ENCODE measurements around the gene MRPS18A. TPM values are rescaled to one million over a fixed set of nuclear protein-coding genes. Genes with fewer than 3 reads are reported as not detected.
"Not testable (repeated sequence)": the region's sequence is repeated elsewhere in the genome, so short reads cannot be mapped to it uniquely, and the experiment has no call there.

The MRPS18A gene
- total and polyA plus RNA-seq, 2 experiments from 2014 or later: 33.7 to 39.2 TPM

DNA sequence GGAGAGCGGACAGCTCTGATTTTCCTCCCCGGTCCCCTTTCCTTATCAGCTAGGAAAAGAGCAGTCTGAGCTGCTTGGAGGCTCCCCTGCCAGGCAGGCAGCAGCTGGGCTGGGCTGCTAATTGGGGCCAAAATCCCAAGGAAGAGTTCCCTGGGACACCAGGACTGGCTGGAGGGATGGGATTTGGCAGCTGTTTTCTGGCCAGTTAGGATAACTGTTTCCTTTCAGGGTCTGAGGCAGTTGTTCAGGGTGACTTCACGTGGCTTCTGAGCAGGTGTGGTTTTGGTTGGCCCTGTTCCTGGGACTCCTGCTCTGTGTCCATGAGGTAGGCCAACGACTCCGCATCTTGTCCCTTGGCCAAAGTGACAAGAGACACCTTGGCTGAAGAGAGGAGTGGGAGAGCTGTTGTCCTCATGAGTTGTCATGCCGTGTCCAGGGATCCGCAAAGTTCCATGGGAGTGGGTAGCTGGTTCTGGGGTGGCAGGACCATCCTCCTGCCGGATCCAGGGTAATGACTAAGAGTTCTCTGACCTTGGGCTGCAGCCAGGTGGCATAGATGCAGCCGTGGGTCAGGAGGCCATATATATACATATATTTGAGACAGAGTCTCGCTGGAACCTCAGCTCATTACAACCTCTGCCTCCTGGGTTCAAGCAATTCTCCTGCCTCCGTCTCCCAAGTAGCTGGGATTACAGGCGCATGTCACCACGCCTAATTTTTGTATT, 21.2 kb downstream of the MRPS18A start:
- H3K36me3 ChIP-seq (ENCODE audit: low read depth): no peaks in the 10 kb centered on the region
- TF ChIP-seq EZH2phosphoT487 (IDR thresholded peaks at IDR 0.05; ENCODE audit: insufficient read depth, low read depth) (no peak), EZH2 (IDR thresholded peaks at IDR 0.05; ENCODE audit: insufficient read depth, poor library complexity, severe bottlenecking) (no peak)
- peaks cover 18% of the 10 kb centered on the region; the same call in 1 of the 2 replicates for H3F3A ChIP-seq (ENCODE audit: insufficient read depth)
- H3K27me3 ChIP-seq (replicated peaks; ENCODE audit: insufficient read depth): no peaks in the 10 kb centered on the region
- no peaks in the 10 kb centered on the region for H3K9me2 ChIP-seq (ENCODE audit: insufficient read depth)
- no peak overlapping the region for H3K9ac ChIP-seq
- no peak overlapping the region for H3K4me2 ChIP-seq (ENCODE audit: unreplicated experiment)
- 41 to 46% methylated on average over 13 of the region's 13 CpGs for WGBS, 2 experiments (ENCODE audit: low coverage in 1 of 2, low lambda C conversion rate in 2 of 2, missing lambda C conversion rate in 2 of 2)
- H3K79me2 ChIP-seq (ENCODE audit: insufficient read depth): no peaks in the 10 kb centered on the region
- no peak overlapping the region for H2AFZ ChIP-seq
- in situ Hi-C loops (cut with MboI): loop anchor here (25.0 kb wide), 1 partner anchor 421 kb away; no protein-coding TSS in a partner anchor
- DNase-seq: no peak
- peaks cover 30% of the 10 kb centered on the region for H3K4me1 ChIP-seq (ENCODE audit: insufficient read depth)
- H3K4me3 ChIP-seq: no peak overlapping the region
- no peaks in the 10 kb centered on the region for H4K20me1 ChIP-seq (ENCODE audit: insufficient read depth)
- H3K9me3 ChIP-seq (ENCODE audit: low read depth): no peaks in the 10 kb centered on the region
- no peak overlapping the region for H3K27ac ChIP-seq

DNA sequence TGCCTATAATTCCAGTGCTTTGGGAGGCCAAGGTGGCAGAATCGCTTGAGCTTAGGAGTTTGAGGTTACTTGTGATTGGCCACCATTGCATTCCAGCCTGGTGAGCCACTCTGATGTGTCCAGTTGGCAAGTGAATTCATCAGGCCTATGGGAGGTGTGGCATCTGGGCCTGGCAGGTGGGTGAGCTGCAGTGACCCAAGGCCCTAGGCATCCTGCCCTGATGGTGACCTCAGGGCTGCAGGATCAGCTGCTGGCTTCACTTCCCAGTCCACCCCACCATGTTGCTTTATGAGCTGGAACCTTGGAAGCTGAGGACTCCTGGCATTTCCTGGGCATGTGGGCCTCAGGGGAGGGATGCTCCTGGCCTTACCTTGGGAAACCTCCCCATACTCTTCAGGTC, 22.2 kb downstream of the MRPS18A start:
- in situ Hi-C loops (cut with MboI): loop anchor here (25.0 kb wide), 1 partner anchor 422 kb away; no protein-coding TSS in a partner anchor
- peak; percentile 56 for DNase-seq
- H3K4me2 ChIP-seq (ENCODE audit: unreplicated experiment): no peak overlapping the region

DNA sequence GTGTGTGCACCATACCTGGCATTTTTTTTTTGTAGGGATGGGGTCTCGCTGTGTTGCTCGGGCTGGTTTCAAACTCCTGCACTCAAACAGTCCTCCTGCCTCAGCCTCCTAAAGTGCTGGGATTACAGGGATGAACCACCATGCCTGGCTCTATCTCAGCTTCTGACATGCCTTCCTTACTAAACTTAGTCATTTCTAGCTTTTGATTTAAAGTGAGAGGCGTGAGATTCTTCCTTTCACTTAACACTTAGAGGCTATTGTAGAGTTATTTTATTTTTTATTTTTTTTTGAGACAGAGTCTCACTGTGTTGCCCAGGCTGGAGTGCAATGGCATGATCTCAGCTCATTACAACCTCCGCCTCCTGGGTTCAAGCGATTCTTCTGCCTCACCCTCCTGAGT, 24.6 kb downstream of the MRPS18A start:
- H3K9me2 ChIP-seq (ENCODE audit: insufficient read depth); H3K27me3 ChIP-seq (replicated peaks; ENCODE audit: insufficient read depth); H3K4me1 ChIP-seq (ENCODE audit: insufficient read depth); H3F3A ChIP-seq (ENCODE audit: insufficient read depth); H3K36me3 ChIP-seq (ENCODE audit: low read depth); H3K27ac ChIP-seq; DNase-seq; H3K4me2 ChIP-seq (ENCODE audit: unreplicated experiment); H3K9me3 ChIP-seq (ENCODE audit: low read depth); H2AFZ ChIP-seq; H3K4me3 ChIP-seq; H4K20me1 ChIP-seq (ENCODE audit: insufficient read depth); H3K9ac ChIP-seq; H3K79me2 ChIP-seq (ENCODE audit: insufficient read depth): not testable (repeated sequence)
- WGBS, 2 experiments (ENCODE audit: low coverage in 1 of 2, low lambda C conversion rate in 2 of 2, missing lambda C conversion rate in 2 of 2): 79 to 81% methylated on average over 5 of the region's 5 CpGs
- in situ Hi-C loops (cut with MboI): loop anchor here (25.0 kb wide), 1 partner anchor 424 kb away; no protein-coding TSS in a partner anchor

More for the DNA sequence above, 22.2 kb downstream of the MRPS18A start:
- Histone ChIP-seq H3K79me2 (ENCODE audit: insufficient read depth) (no peaks in the 10 kb centered on the region), H3K27me3 (replicated peaks; ENCODE audit: insufficient read depth) (no peaks in the 10 kb centered on the region), H3F3A (ENCODE audit: insufficient read depth) (peaks cover 16% of the 10 kb centered on the region; the same call in 1 of the 2 replicates), H3K27ac (no peak overlapping the region), H3K4me3 (no peak overlapping the region), H3K4me1 (ENCODE audit: insufficient read depth) (peaks cover 30% of the 10 kb centered on the region), H3K9ac (no peak overlapping the region), H4K20me1 (ENCODE audit: insufficient read depth) (no peaks in the 10 kb centered on the region), H3K9me3 (ENCODE audit: low read depth) (no peaks in the 10 kb centered on the region), H3K9me2 (ENCODE audit: insufficient read depth) (no peaks in the 10 kb centered on the region), H2AFZ (no peak overlapping the region), H3K36me3 (ENCODE audit: low read depth) (no peaks in the 10 kb centered on the region)
- 75 to 88% methylated on average over 1 of the region's 1 CpG for WGBS, 2 experiments (ENCODE audit: low coverage in 1 of 2, low lambda C conversion rate in 2 of 2, missing lambda C conversion rate in 2 of 2)
- no peak for TF ChIP-seq EZH2phosphoT487 (IDR thresholded peaks at IDR 0.05; ENCODE audit: insufficient read depth, low read depth)
- TF ChIP-seq EZH2 (IDR thresholded peaks at IDR 0.05; ENCODE audit: insufficient read depth, poor library complexity, severe bottlenecking): no peak

DNA sequence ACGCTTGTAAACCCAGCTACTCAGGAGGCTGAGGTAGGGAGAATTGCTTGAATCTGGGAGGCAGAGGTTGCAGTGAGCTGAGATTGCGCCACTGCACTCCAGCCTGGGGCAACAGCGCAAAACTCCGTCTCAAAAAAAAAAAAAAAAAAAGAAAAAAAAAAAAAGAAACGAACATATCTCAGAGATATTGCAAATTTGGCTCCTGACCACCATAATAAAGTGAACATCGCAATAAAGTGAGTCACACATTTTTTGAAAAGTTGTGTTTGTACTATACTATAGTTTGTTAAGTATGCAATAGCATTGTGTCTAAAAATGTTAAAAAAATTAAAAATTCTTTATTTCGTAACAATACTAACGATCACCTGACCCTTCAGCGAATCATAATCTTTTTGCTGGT, 29.4 kb downstream of the MRPS18A start:
- H3K9ac ChIP-seq: no peak overlapping the region
- no peak overlapping the region for H3K4me2 ChIP-seq (ENCODE audit: unreplicated experiment)
- no peak overlapping the region for H2AFZ ChIP-seq
- no peak for DNase-seq
- H3K9me3 ChIP-seq (ENCODE audit: low read depth): no peaks in the 10 kb centered on the region
- H3K4me3 ChIP-seq: no peak overlapping the region
- no peaks in the 10 kb centered on the region for H3K36me3 ChIP-seq (ENCODE audit: low read depth)
- WGBS, 2 experiments (ENCODE audit: low coverage in 1 of 2, low lambda C conversion rate in 2 of 2, missing lambda C conversion rate in 2 of 2): 93 to 97% methylated on average over 9 of the region's 9 CpGs
- H3K79me2 ChIP-seq (ENCODE audit: insufficient read depth): no peaks in the 10 kb centered on the region
- no peaks in the 10 kb centered on the region for H3K27me3 ChIP-seq (replicated peaks; ENCODE audit: insufficient read depth)
- H3K9me2 ChIP-seq (ENCODE audit: insufficient read depth): no peaks in the 10 kb centered on the region
- H4K20me1 ChIP-seq (ENCODE audit: insufficient read depth): no peaks in the 10 kb centered on the region
- no peaks in the 10 kb centered on the region for H3K4me1 ChIP-seq (ENCODE audit: insufficient read depth)
- TF ChIP-seq EZH2phosphoT487 (IDR thresholded peaks at IDR 0.05; ENCODE audit: insufficient read depth, low read depth): no peak
- TF ChIP-seq EZH2 (IDR thresholded peaks at IDR 0.05; ENCODE audit: insufficient read depth, poor library complexity, severe bottlenecking): no peak
- H3K27ac ChIP-seq: no peak overlapping the region
- H3F3A ChIP-seq (ENCODE audit: insufficient read depth): no peaks in the 10 kb centered on the region
- in situ Hi-C loops (cut with MboI): loop anchor here (25.0 kb wide), 1 partner anchor 429 kb away; no protein-coding TSS in a partner anchor

Data from GM23248 (cell line).